Measurements from ENCODE around the gene SLC39A9.

GRCh38 chr14:69424149-69424923 lies 25.8 kb downstream of the SLC39A9 start:
- TF ChIP-seq CTCF (IDR thresholded peaks at IDR 0.05) = no peak
- no peak for TF ChIP-seq POLR2AphosphoS5 (IDR thresholded peaks at IDR 0.05)
- no peak for TF ChIP-seq POLR2A (IDR thresholded peaks at IDR 0.05)
- no peak for TF ChIP-seq EP300 (IDR thresholded peaks at IDR 0.05)

Measured in stomach (tissue), 4 donors.